Activated T-cell treated with anti-CD3 and anti-CD28 coated beads, Interleukin-2, amount 50 U/mL, for 24 hours (primary cell): ENCODE results near the gene KCNQ2.

ENCODE experiments used
- DNase-seq: peaks from one replicate; pipeline ENCODE4 v3.0.0-alpha.2; 2020
- H3K27ac Mint-ChIP-seq: 2 replicates; pipeline ENCODE4 v1.8.0; 2020; ENCODE audit warnings: mild to moderate bottlenecking, mixed read lengths
- H3K27me3 Mint-ChIP-seq: 2 replicates; pipeline ENCODE4 v1.8.0; 2020; ENCODE audit warnings: mixed read lengths
- H3K36me3 Mint-ChIP-seq: 2 replicates; pipeline ENCODE4 v1.8.0; 2020; ENCODE audit warnings: low read depth, mixed read lengths
- H3K4me1 Mint-ChIP-seq: 2 replicates; pipeline ENCODE4 v1.8.0; 2020; ENCODE audit warnings: low read depth, mixed read lengths
- H3K4me3 Mint-ChIP-seq: 2 replicates; pipeline ENCODE4 v1.8.0; 2020; ENCODE audit warnings: mild to moderate bottlenecking, moderate library complexity, mixed read lengths
- H3K9me3 Mint-ChIP-seq: 2 replicates; pipeline ENCODE4 v1.8.0; 2020; ENCODE audit warnings: mixed read lengths

KCNQ2 gene

DNA sequence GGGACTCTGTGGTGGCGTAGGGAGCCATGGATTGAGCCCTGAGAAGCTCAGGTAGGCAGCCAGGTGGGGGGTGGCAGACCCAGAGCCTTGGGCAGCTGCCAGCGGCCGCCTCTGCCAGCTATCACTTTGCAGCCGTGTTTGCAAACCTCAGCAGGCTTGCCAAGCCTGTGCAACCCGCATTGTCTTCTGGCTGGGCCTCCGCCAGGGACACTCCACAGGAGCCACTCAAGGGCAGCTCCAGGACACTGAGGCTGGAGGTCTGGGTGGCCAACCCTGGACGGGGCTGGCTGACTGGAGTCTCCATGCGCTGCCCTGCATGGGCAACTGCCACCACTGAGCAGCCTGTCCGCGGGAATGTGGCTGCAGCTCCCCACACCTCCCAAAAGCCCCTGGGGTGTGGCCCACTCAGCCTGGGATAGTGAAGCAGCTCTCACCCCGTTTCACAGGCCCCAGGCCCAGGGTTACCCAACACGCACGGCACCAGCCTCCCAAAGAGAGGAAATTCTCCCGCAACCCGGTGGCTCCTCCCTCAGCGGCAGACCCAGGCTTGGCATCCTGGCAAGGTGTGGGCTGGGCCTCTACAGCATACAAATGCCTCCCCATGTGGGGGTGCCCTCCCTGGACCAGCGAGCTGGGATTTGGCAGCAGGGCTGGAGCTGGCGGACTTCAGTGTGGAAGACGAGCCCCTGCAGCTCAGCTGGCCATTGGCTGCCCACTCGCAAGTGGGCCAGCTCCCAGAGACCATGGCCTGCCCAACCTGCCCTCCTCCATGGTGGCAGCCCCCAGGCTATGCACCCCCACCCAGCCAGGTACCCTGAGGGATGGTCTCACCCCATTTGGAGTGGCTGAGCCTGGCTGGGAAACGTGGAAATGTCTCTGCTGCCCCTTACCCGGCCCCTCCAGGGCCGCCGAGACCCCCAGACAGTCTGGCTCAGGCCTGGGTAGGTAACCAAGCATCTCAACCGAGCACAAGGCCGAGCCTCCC lies 114.2 kb downstream of the KCNQ2 start:
- Mint-ChIP-seq H3K36me3 (no peaks in the 10 kb centered on the region), H3K27me3 (peaks cover 34% of the 10 kb centered on the region), H3K9me3 (no peaks in the 10 kb centered on the region), H3K27ac (no peak overlapping the region), H3K4me1 (no peaks in the 10 kb centered on the region), H3K4me3 (no peak overlapping the region)
- no peak for DNase-seq

DNA sequence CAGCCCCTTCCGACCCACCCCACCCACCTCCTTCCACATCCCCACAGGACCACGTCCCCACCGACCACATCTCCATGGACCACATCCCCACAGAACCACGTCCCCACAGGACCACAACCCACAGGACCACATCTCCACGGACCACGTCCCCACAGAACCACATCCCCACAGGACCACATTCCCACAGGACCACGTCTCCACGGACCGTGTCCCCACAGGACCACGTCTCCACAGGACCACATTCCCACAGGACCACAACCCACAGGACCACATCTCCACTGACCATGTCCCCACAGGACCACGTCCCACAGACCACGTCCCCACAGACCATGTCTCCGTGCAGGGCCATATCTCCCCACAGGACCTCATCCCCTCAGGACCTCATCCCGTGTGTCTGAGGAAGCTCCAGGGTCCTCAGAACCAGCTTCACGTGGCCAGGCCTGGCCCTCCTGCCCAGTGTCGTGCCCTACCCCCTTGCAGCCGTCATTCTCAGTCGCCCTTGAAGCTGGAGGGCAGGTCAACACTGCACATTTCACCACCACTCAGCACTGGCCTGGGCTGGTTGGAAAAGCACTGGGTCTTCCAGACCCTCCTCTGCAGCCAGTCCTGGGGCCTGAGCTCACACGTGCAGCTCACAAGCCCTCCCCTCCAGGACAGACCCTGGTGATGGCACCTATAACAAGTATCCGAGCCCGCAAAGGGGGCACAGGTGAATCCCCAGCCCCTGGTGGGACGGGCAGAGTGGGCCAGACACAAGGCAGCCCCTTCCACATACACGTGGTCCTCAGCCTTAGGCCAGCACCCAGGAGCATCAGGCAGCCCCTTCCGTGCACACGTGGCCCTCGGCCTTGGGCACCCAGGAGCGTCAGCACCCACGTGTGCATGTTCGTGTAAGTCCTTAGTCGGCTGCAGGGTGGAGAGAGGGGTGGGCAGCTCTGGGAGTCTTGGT lies 115.2 kb downstream of the KCNQ2 start:
- H3K36me3 Mint-ChIP-seq = no peaks in the 10 kb centered on the region
- DNase-seq = no peak
- no peak overlapping the region for H3K27ac Mint-ChIP-seq
- no peaks in the 10 kb centered on the region for H3K9me3 Mint-ChIP-seq
- no peaks in the 10 kb centered on the region for H3K4me1 Mint-ChIP-seq
- H3K4me3 Mint-ChIP-seq = no peak overlapping the region
- H3K27me3 Mint-ChIP-seq = peaks cover 27% of the 10 kb centered on the region

DNA sequence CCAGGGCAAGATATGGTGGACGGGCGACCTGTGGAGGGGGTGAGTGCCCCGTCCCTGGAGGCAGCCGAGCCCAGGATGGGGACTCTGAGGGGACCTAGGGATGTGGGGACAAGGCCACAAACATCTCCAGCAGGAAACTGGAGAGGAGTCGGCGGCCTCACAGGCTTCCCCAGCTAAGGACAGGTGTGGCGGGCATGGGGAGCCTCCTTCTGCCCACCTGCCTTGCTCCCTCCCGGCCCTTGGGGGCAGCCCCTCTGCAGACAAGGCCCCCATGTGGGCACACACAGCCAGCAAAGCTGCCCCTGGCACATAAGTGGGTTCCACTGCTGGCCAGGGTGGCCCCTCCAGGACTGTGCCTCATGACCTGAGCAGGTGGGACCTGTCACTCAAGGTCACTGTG lies 115.9 kb downstream of the KCNQ2 start:
- no peak overlapping the region for H3K27ac Mint-ChIP-seq
- no peak for DNase-seq
- no peak overlapping the region for H3K4me3 Mint-ChIP-seq
- H3K27me3 Mint-ChIP-seq = peaks cover 27% of the 10 kb centered on the region
- no peaks in the 10 kb centered on the region for H3K36me3 Mint-ChIP-seq
- no peaks in the 10 kb centered on the region for H3K9me3 Mint-ChIP-seq
- no peaks in the 10 kb centered on the region for H3K4me1 Mint-ChIP-seq

GRCh38 chr20:63355781-63356295 lies 116.6 kb downstream of the KCNQ2 start:
- H3K4me3 Mint-ChIP-seq = no peak overlapping the region
- peaks cover 27% of the 10 kb centered on the region for H3K27me3 Mint-ChIP-seq
- no peaks in the 10 kb centered on the region for H3K4me1 Mint-ChIP-seq
- no peak overlapping the region for H3K27ac Mint-ChIP-seq
- DNase-seq = no peak
- H3K36me3 Mint-ChIP-seq = no peaks in the 10 kb centered on the region
- H3K9me3 Mint-ChIP-seq = no peaks in the 10 kb centered on the region

DNA sequence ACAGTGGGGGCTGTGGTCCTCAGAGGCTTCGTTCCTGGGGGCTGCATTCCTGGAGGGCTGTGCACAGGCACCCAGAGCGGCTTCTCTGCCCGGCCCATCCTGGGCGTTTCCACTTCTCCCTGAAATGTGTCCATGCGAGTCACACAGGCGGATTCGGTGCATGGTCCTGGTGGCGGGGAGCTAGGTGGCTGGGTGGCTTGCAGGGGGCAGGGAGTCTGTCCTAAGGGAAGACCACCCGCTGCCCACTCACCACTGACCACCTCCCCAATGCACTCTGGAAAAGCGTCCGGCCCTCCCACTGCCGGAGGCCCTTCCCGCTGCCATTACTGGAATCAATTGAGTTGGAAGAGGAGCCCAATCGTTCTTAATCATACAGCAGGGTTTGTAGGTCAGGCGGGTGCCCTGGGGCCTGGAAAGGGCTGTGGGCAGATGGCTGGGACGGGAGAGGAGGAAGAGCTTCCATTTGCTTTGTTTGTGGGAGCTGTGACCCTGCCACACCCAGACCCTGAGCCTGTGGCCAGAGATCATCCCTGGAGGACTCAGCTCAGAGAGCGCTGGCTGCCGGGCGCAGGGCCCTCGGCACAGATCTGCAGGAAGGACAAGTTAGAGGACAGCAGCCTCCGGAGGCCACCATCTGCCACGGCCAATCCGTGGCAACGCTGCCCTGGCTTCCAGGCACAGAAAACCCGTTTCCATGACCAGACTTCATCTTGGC lies 117.7 kb downstream of the KCNQ2 start:
- Mint-ChIP-seq H3K27me3 (peaks cover 21% of the 10 kb centered on the region), H3K9me3 (peaks cover 3% of the 10 kb centered on the region), H3K4me3 (no peak overlapping the region), H3K27ac (no peak overlapping the region), H3K36me3 (no peaks in the 10 kb centered on the region), H3K4me1 (no peaks in the 10 kb centered on the region)
- no peak for DNase-seq

GRCh38 chr20:63352811-63353221 lies 119.6 kb downstream of the KCNQ2 start:
- H3K27ac Mint-ChIP-seq = no peak overlapping the region
- H3K4me1 Mint-ChIP-seq = no peaks in the 10 kb centered on the region
- DNase-seq = no peak
- H3K4me3 Mint-ChIP-seq = no peak overlapping the region
- H3K9me3 Mint-ChIP-seq = peaks cover 3% of the 10 kb centered on the region
- H3K27me3 Mint-ChIP-seq = peaks cover 9% of the 10 kb centered on the region
- H3K36me3 Mint-ChIP-seq = no peaks in the 10 kb centered on the region

GRCh38 chr20:63351811-63352591 lies 120.5 kb downstream of the KCNQ2 start:
- H3K27me3 Mint-ChIP-seq = peaks cover 7% of the 10 kb centered on the region
- no peak overlapping the region for H3K4me3 Mint-ChIP-seq
- H3K27ac Mint-ChIP-seq = no peak overlapping the region
- H3K9me3 Mint-ChIP-seq = peaks cover 3% of the 10 kb centered on the region
- H3K4me1 Mint-ChIP-seq = no peaks in the 10 kb centered on the region
- no peak for DNase-seq
- H3K36me3 Mint-ChIP-seq = no peaks in the 10 kb centered on the region

DNA sequence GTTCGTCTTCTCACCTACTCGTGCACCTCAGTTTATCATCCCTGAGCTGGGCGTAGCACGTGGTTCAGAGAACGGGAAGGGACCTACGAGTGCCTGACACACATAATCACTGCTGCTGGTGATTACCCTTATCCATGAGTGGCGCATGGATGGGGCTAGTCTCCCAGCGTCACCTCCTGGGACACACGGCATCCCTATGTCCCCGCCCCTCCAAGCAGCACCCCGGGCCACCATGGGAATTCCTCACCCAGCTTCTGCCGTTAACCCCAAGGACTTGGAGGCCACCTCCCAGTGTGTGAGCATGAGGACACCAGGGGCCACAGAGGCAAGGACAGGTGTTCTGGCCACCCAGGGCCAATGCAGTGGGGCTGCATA lies 121.1 kb downstream of the KCNQ2 start:
- Mint-ChIP-seq H3K27me3 (peaks cover 4% of the 10 kb centered on the region), H3K4me1 (no peaks in the 10 kb centered on the region), H3K4me3 (no peak overlapping the region), H3K36me3 (no peaks in the 10 kb centered on the region), H3K27ac (no peak overlapping the region), H3K9me3 (peaks cover 3% of the 10 kb centered on the region)
- DNase-seq = no peak

- H3K36me3 Mint-ChIP-seq = no peaks in the 10 kb centered on the region
- no peak overlapping the region for H3K4me3 Mint-ChIP-seq
- no peaks in the 10 kb centered on the region for H3K4me1 Mint-ChIP-seq
- peaks cover 4% of the 10 kb centered on the region for H3K27me3 Mint-ChIP-seq
- H3K27ac Mint-ChIP-seq = no peak overlapping the region
- H3K9me3 Mint-ChIP-seq = peaks cover 3% of the 10 kb centered on the region
- DNase-seq = no peak
Measured at GRCh38 chr20:63350597-63351325, 121.7 kb downstream of the KCNQ2 start.
